Upper lobe of right lung (tissue), 1 donor: ENCODE results near the gene PFKP. TPM values are rescaled to one million over a fixed set of nuclear protein-coding genes. Genes with fewer than 3 reads are reported as not detected.

Experiments
- ATAC-seq: fragments of 200-7000 bp; cut with Tn5 transposase; one replicate; pipeline ENCODE4 v1.9.1; 2020; ENCODE audit warnings: mild to moderate bottlenecking, moderate library complexity
- DNase-seq: peaks from one replicate; pipeline ENCODE4 v3.0.0-alpha.2; 2020
- H3K27ac ChIP-seq: fragments of 200-600 bp; one replicate; pipeline ENCODE4 v1.8.0; 2022
- H3K27me3 ChIP-seq: fragments of 200-600 bp; one replicate; pipeline ENCODE4 v1.8.0; 2022; ENCODE audit warnings: mild to moderate bottlenecking
- H3K36me3 ChIP-seq: fragments of 200-600 bp; one replicate; pipeline ENCODE4 v1.8.0; 2022
- H3K4me1 ChIP-seq: fragments of 200-600 bp; one replicate; pipeline ENCODE4 v1.8.0; 2022
- H3K4me3 ChIP-seq: fragments of 200-600 bp; one replicate; pipeline ENCODE4 v1.8.0; 2022; ENCODE audit warnings: mild to moderate bottlenecking
- H3K9me3 ChIP-seq: fragments of 200-600 bp; one replicate; pipeline ENCODE4 v1.8.0; 2022
- CTCF ChIP-seq: fragments of 200-600 bp; IDR thresholded peaks from one replicate; pipeline ENCODE4 v1.8.0; 2022; ENCODE audit warnings: antibody characterized with exemption
- intact Hi-C: fragments of 100-400 bp; cut with DNase I; formaldehyde crosslinking; loops from one replicate; pipeline ENCODE4 v1.11.0; 2022
- total RNA-seq: library from RNA; stranded (reverse); fragmentation: NEBNext Ultra II Directional; extraction: Animal tissue kit (Norgen Biotek cat#: 25700); gene quantifications from one replicate; pipeline ENCODE4 v1.2.1, GENCODE V29; 2021
- donor health status: DM: no; HTN: yes; CAD: no; lungs with severe emphysema.

PFKP gene
- total RNA-seq, 1 donor from 2014 or later, result 29.3 TPM

- Histone ChIP-seq H3K27ac (peak overlapping the region; percentile 24), H3K4me1 (no peaks in the 10 kb centered on the region), H3K27me3 (no peaks in the 10 kb centered on the region), H3K4me3 (peak overlapping the region; percentile 59), H3K9me3 (no peaks in the 10 kb centered on the region), H3K36me3 (no peaks in the 10 kb centered on the region)
- intact Hi-C loops, result no loop called here
- peak; percentile 44 for TF ChIP-seq CTCF
- ATAC-seq (peak; percentile 70), DNase-seq (peak; percentile 82)
These were observed 1.0 kb downstream of the PFKP start for GRCh38 chr10:3068201-3068967.

GRCh38 chr10:3068968-3069737, 1.8 kb downstream of the PFKP start:
- TF ChIP-seq CTCF, result no peak
- DNase-seq, result no peak
- no peaks in the 10 kb centered on the region for H3K27me3 ChIP-seq
- peak overlapping the region; percentile 59 for H3K4me3 ChIP-seq
- no peaks in the 10 kb centered on the region for H3K36me3 ChIP-seq
- H3K9me3 ChIP-seq, result no peaks in the 10 kb centered on the region
- peak; percentile 13 for ATAC-seq
- intact Hi-C loops, result no loop called here
- peak overlapping the region; percentile 24 for H3K27ac ChIP-seq
- H3K4me1 ChIP-seq, result no peaks in the 10 kb centered on the region

GRCh38 chr10:3069876-3070275, 2.5 kb downstream of the PFKP start:
- no peak for TF ChIP-seq CTCF
- no peak overlapping the region for H3K4me3 ChIP-seq
- no peaks in the 10 kb centered on the region for H3K9me3 ChIP-seq
- H3K27ac ChIP-seq, result no peak overlapping the region
- DNase-seq (no peak), ATAC-seq (no peak)
- no peaks in the 10 kb centered on the region for H3K27me3 ChIP-seq
- no peaks in the 10 kb centered on the region for H3K36me3 ChIP-seq
- no peaks in the 10 kb centered on the region for H3K4me1 ChIP-seq
- intact Hi-C loops, result no loop called here

- ATAC-seq, result no peak
- no peaks in the 10 kb centered on the region for H3K27me3 ChIP-seq
- H3K4me3 ChIP-seq, result no peak overlapping the region
- H3K27ac ChIP-seq, result no peak overlapping the region
- H3K4me1 ChIP-seq, result no peaks in the 10 kb centered on the region
- no peak for DNase-seq
- intact Hi-C loops, result no loop called here
- no peaks in the 10 kb centered on the region for H3K36me3 ChIP-seq
- TF ChIP-seq CTCF, result no peak
- H3K9me3 ChIP-seq, result no peaks in the 10 kb centered on the region
These were observed 4.3 kb downstream of the PFKP start for GRCh38 chr10:3071405-3072198.

GRCh38 chr10:3072641-3073360, 5.5 kb downstream of the PFKP start:
- H3K27ac ChIP-seq, result no peak overlapping the region
- intact Hi-C loops, result no loop called here
- no peaks in the 10 kb centered on the region for H3K36me3 ChIP-seq
- ATAC-seq (no peak), DNase-seq (no peak)
- H3K9me3 ChIP-seq, result no peaks in the 10 kb centered on the region
- H3K4me3 ChIP-seq, result no peak overlapping the region
- no peak for TF ChIP-seq CTCF
- H3K4me1 ChIP-seq, result no peaks in the 10 kb centered on the region
- H3K27me3 ChIP-seq, result no peaks in the 10 kb centered on the region
